ENCODE data around the gene MSH3.
"Not testable (repeated sequence)": the region's sequence is repeated elsewhere in the genome, so short reads cannot be mapped to it uniquely, and the experiment has no call there.

MSH3 gene

GRCh38 chr5:80885396-80886000, 231.0 kb downstream of the MSH3 start:
- DNase-seq: no peak
- Histone ChIP-seq H3K27ac (ENCODE audit: insufficient read depth, low read length, poor library complexity, severe bottlenecking) (no peak overlapping the region), H3K36me3 (ENCODE audit: control insufficient read depth, insufficient read depth, low read length) (peaks cover 4% of the 10 kb centered on the region), H3K27me3 (replicated peaks; ENCODE audit: control insufficient read depth, insufficient read depth, low read length, poor library complexity, severe bottlenecking) (no peaks in the 10 kb centered on the region), H3K4me1 (ENCODE audit: control insufficient read depth, insufficient read depth, low read length, poor library complexity, severe bottlenecking) (no peaks in the 10 kb centered on the region), H3K9me3 (ENCODE audit: control insufficient read depth, low read length) (no peaks in the 10 kb centered on the region), H3K4me3 (ENCODE audit: insufficient read depth, low read depth, low read length, poor library complexity, severe bottlenecking) (no peak overlapping the region)

GRCh38 chr5:80894083-80894482, 239.6 kb downstream of the MSH3 start:
- H3K4me1 ChIP-seq (ENCODE audit: control insufficient read depth, insufficient read depth, low read length, poor library complexity, severe bottlenecking): no peaks in the 10 kb centered on the region
- no peaks in the 10 kb centered on the region for H3K27me3 ChIP-seq (replicated peaks; ENCODE audit: control insufficient read depth, insufficient read depth, low read length, poor library complexity, severe bottlenecking)
- no peaks in the 10 kb centered on the region for H3K9me3 ChIP-seq (ENCODE audit: control insufficient read depth, low read length)
- DNase-seq: no peak
- no peaks in the 10 kb centered on the region for H3K36me3 ChIP-seq (ENCODE audit: control insufficient read depth, insufficient read depth, low read length)
- H3K4me3 ChIP-seq (ENCODE audit: insufficient read depth, low read depth, low read length, poor library complexity, severe bottlenecking): no peak overlapping the region
- H3K27ac ChIP-seq (ENCODE audit: insufficient read depth, low read length, poor library complexity, severe bottlenecking): no peak overlapping the region

GRCh38 chr5:80895523-80895922, 241.1 kb downstream of the MSH3 start:
- Histone ChIP-seq H3K9me3 (ENCODE audit: control insufficient read depth, low read length) (no peaks in the 10 kb centered on the region), H3K27me3 (replicated peaks; ENCODE audit: control insufficient read depth, insufficient read depth, low read length, poor library complexity, severe bottlenecking) (no peaks in the 10 kb centered on the region), H3K27ac (ENCODE audit: insufficient read depth, low read length, poor library complexity, severe bottlenecking) (no peak overlapping the region), H3K4me3 (ENCODE audit: insufficient read depth, low read depth, low read length, poor library complexity, severe bottlenecking) (no peak overlapping the region), H3K36me3 (ENCODE audit: control insufficient read depth, insufficient read depth, low read length) (no peaks in the 10 kb centered on the region), H3K4me1 (ENCODE audit: control insufficient read depth, insufficient read depth, low read length, poor library complexity, severe bottlenecking) (no peaks in the 10 kb centered on the region)
- no peak for DNase-seq

GRCh38 chr5:80902624-80903023, 248.2 kb downstream of the MSH3 start:
- H3K36me3 ChIP-seq (ENCODE audit: control insufficient read depth, insufficient read depth, low read length); DNase-seq; H3K4me3 ChIP-seq (ENCODE audit: insufficient read depth, low read depth, low read length, poor library complexity, severe bottlenecking); H3K27ac ChIP-seq (ENCODE audit: insufficient read depth, low read length, poor library complexity, severe bottlenecking); H3K27me3 ChIP-seq (replicated peaks; ENCODE audit: control insufficient read depth, insufficient read depth, low read length, poor library complexity, severe bottlenecking); H3K4me1 ChIP-seq (ENCODE audit: control insufficient read depth, insufficient read depth, low read length, poor library complexity, severe bottlenecking); H3K9me3 ChIP-seq (ENCODE audit: control insufficient read depth, low read length): not testable (repeated sequence)

GRCh38 chr5:80904533-80905187, 250.2 kb downstream of the MSH3 start:
- H3K9me3 ChIP-seq (ENCODE audit: control insufficient read depth, low read length): no peaks in the 10 kb centered on the region
- no peaks in the 10 kb centered on the region for H3K27me3 ChIP-seq (replicated peaks; ENCODE audit: control insufficient read depth, insufficient read depth, low read length, poor library complexity, severe bottlenecking)
- H3K27ac ChIP-seq (ENCODE audit: insufficient read depth, low read length, poor library complexity, severe bottlenecking): no peak overlapping the region
- H3K4me1 ChIP-seq (ENCODE audit: control insufficient read depth, insufficient read depth, low read length, poor library complexity, severe bottlenecking): no peaks in the 10 kb centered on the region
- no peak overlapping the region for H3K4me3 ChIP-seq (ENCODE audit: insufficient read depth, low read depth, low read length, poor library complexity, severe bottlenecking)
- DNase-seq: no peak
- H3K36me3 ChIP-seq (ENCODE audit: control insufficient read depth, insufficient read depth, low read length): no peaks in the 10 kb centered on the region

- Histone ChIP-seq H3K9me3 (ENCODE audit: control insufficient read depth, low read length) (no peaks in the 10 kb centered on the region), H3K4me3 (ENCODE audit: insufficient read depth, low read depth, low read length, poor library complexity, severe bottlenecking) (no peak overlapping the region), H3K27ac (ENCODE audit: insufficient read depth, low read length, poor library complexity, severe bottlenecking) (no peak overlapping the region), H3K27me3 (replicated peaks; ENCODE audit: control insufficient read depth, insufficient read depth, low read length, poor library complexity, severe bottlenecking) (no peaks in the 10 kb centered on the region), H3K36me3 (ENCODE audit: control insufficient read depth, insufficient read depth, low read length) (no peaks in the 10 kb centered on the region), H3K4me1 (ENCODE audit: control insufficient read depth, insufficient read depth, low read length, poor library complexity, severe bottlenecking) (no peaks in the 10 kb centered on the region)
- DNase-seq: no peak
These were observed 251.0 kb downstream of the MSH3 start for GRCh38 chr5:80905405-80905804.

- Histone ChIP-seq H3K27ac (ENCODE audit: insufficient read depth, low read length, poor library complexity, severe bottlenecking) (no peak overlapping the region), H3K27me3 (replicated peaks; ENCODE audit: control insufficient read depth, insufficient read depth, low read length, poor library complexity, severe bottlenecking) (no peaks in the 10 kb centered on the region), H3K4me3 (ENCODE audit: insufficient read depth, low read depth, low read length, poor library complexity, severe bottlenecking) (no peak overlapping the region), H3K9me3 (ENCODE audit: control insufficient read depth, low read length) (no peaks in the 10 kb centered on the region), H3K4me1 (ENCODE audit: control insufficient read depth, insufficient read depth, low read length, poor library complexity, severe bottlenecking) (no peaks in the 10 kb centered on the region), H3K36me3 (ENCODE audit: control insufficient read depth, insufficient read depth, low read length) (no peaks in the 10 kb centered on the region)
- DNase-seq: no peak
These were observed 258.0 kb downstream of the MSH3 start for GRCh38 chr5:80912479-80912878.

- H3K4me3 ChIP-seq (ENCODE audit: insufficient read depth, low read depth, low read length, poor library complexity, severe bottlenecking): no peak overlapping the region
- no peaks in the 10 kb centered on the region for H3K4me1 ChIP-seq (ENCODE audit: control insufficient read depth, insufficient read depth, low read length, poor library complexity, severe bottlenecking)
- no peaks in the 10 kb centered on the region for H3K27me3 ChIP-seq (replicated peaks; ENCODE audit: control insufficient read depth, insufficient read depth, low read length, poor library complexity, severe bottlenecking)
- no peak overlapping the region for H3K27ac ChIP-seq (ENCODE audit: insufficient read depth, low read length, poor library complexity, severe bottlenecking)
- H3K36me3 ChIP-seq (ENCODE audit: control insufficient read depth, insufficient read depth, low read length): no peaks in the 10 kb centered on the region
- H3K9me3 ChIP-seq (ENCODE audit: control insufficient read depth, low read length): no peaks in the 10 kb centered on the region
- no peak for DNase-seq
These were observed 261.3 kb downstream of the MSH3 start for GRCh38 chr5:80915716-80916115.

GRCh38 chr5:80916676-80917075, 262.2 kb downstream of the MSH3 start:
- DNase-seq: no peak
- H3K4me1 ChIP-seq (ENCODE audit: control insufficient read depth, insufficient read depth, low read length, poor library complexity, severe bottlenecking): no peaks in the 10 kb centered on the region
- no peaks in the 10 kb centered on the region for H3K36me3 ChIP-seq (ENCODE audit: control insufficient read depth, insufficient read depth, low read length)
- no peaks in the 10 kb centered on the region for H3K27me3 ChIP-seq (replicated peaks; ENCODE audit: control insufficient read depth, insufficient read depth, low read length, poor library complexity, severe bottlenecking)
- H3K9me3 ChIP-seq (ENCODE audit: control insufficient read depth, low read length): no peaks in the 10 kb centered on the region
- no peak overlapping the region for H3K4me3 ChIP-seq (ENCODE audit: insufficient read depth, low read depth, low read length, poor library complexity, severe bottlenecking)
- no peak overlapping the region for H3K27ac ChIP-seq (ENCODE audit: insufficient read depth, low read length, poor library complexity, severe bottlenecking)

GRCh38 chr5:80917631-80918030, 263.2 kb downstream of the MSH3 start:
- Histone ChIP-seq H3K27me3 (replicated peaks; ENCODE audit: control insufficient read depth, insufficient read depth, low read length, poor library complexity, severe bottlenecking) (no peaks in the 10 kb centered on the region), H3K4me1 (ENCODE audit: control insufficient read depth, insufficient read depth, low read length, poor library complexity, severe bottlenecking) (no peaks in the 10 kb centered on the region), H3K27ac (ENCODE audit: insufficient read depth, low read length, poor library complexity, severe bottlenecking) (no peak overlapping the region), H3K36me3 (ENCODE audit: control insufficient read depth, insufficient read depth, low read length) (no peaks in the 10 kb centered on the region), H3K4me3 (ENCODE audit: insufficient read depth, low read depth, low read length, poor library complexity, severe bottlenecking) (no peak overlapping the region), H3K9me3 (ENCODE audit: control insufficient read depth, low read length) (no peaks in the 10 kb centered on the region)
- DNase-seq: no peak
